AG09309 (cell line): ENCODE data around the gene TBCEL.

ENCODE experiments used
- DNase-seq: peaks from one replicate; pipeline ENCODE4 v3.0.0-alpha.2; 2010; ENCODE audit warnings: low read depth
- H3K4me3 ChIP-seq: 2 replicates; pipeline ENCODE4 v1.5.1; 2011; ENCODE audit warnings: mild to moderate bottlenecking, low read depth, low read length, moderate library complexity; ENCODE audit not compliant: control insufficient read depth
- CTCF ChIP-seq: IDR thresholded peaks from 2 replicates; pipeline ENCODE4 v1.5.1; 2011; ENCODE audit warnings: mild to moderate bottlenecking, low read depth, low read length, inconsistent platforms; ENCODE audit not compliant: insufficient read depth, control insufficient read depth; ENCODE audit errors: missing control alignments

TBCEL gene

DNA sequence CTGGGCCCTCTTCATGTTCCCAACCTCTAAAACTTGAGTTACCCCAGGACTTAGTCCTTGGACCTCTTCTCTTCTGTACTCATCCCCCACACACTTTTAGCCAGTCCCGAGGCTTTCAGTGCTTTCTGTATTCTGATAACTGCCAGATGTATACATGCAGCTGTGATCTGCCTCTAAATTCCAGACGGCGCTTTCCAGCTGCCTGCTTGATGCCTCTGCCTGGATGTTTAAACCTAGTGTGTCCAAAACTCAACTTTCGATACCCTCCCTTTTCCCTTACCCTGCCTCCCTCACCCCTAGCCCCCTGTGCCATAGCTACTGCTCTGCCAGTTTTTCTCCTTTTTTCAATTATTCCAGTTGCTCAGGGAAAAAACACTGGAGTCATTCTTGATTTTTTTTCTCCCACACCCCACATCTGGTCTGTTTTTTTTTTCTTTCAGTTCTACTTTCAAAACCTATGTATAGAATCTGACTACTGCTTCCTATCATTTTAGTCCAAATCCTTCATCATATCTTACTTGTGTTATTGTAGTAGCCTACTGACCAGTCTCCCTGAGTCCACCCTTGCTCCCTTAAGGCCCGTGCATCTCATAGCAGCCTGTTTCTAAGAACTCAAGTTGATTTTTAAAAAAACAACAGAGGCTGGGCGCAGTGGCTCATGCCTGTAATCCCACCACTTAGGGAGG is 44.2 kb downstream of the TBCEL start:
- no peak for TF ChIP-seq CTCF
- DNase-seq: no peak

GRCh38 chr11:121068787-121069186 is 44.9 kb downstream of the TBCEL start:
- no peak for DNase-seq
- no peak for TF ChIP-seq CTCF
- no peak overlapping the region for H3K4me3 ChIP-seq

More for the DNA sequence above, 44.2 kb downstream of the TBCEL start:
- H3K4me3 ChIP-seq: no peak overlapping the region

- DNase-seq: no peak
- no peak overlapping the region for H3K4me3 ChIP-seq
- TF ChIP-seq CTCF: no peak
These were observed 47.3 kb downstream of the TBCEL start for GRCh38 chr11:121070951-121071845.

DNA sequence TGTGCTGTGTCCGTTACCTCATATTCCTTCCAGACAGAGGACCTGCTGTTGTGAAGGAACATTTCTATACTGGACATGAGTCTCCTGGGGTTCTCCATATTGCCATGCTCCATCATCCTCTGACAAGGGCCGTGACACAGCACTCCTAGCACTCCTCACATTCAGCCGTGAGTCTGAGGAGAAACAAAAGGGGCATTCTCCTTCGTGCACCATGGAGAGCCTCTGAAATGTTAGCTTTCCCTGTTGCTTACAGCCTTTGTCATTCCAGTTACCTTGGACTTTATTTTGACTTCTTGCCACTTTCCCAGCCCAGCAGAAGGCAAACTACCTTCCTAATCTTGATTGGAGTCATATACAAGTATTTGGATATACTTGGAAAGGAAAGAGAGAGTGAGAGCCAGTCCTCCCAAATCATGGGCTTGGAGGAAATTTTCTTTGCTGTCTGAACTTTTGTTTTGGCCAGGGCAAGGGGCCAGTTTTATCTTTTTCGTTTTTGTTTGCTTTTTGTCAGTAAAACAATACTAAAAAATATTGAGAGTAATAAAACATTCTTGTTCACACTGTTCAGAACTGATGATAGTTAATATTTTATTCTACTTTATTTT is 48.0 kb downstream of the TBCEL start:
- no peak overlapping the region for H3K4me3 ChIP-seq
- no peak for DNase-seq
- no peak for TF ChIP-seq CTCF

DNA sequence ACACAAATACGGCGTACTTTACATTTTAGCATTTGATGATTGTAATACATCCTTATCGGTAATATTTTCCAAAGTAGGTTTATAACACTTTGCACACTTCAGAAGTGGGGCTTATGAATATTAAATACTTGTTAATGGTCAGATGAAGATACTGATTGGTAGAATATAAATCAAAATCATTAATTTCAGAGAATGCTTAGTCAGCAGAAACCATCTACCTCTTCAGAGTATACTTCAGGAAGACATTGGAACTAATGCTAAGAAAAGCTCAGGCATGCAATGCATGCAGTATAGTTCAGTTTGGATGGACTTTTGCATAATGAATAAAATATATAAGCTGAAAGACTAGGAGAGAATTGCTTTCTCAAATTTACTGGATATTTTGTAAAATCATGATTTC is 57.4 kb downstream of the TBCEL start:
- no peak for TF ChIP-seq CTCF
- no peak overlapping the region for H3K4me3 ChIP-seq
- no peak for DNase-seq

DNA sequence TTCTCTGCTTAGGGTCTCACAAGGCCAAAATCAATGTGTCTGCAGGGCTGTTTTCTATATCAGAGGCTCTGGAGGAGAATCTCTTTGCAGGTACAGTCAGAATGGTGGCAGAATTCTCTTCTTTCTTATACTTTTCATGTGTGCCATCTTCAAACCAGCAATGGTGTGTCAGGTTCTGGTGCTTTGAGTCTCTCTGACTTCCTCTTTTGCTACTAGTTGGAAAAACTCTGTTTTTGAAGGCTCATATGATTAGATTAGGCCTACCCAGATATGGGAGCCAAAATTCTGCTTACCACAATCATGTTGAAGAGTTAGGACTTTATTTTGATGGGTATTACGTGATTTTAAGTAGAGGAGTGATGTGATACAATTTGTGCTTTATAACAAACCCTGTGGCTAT is 58.3 kb downstream of the TBCEL start:
- no peak for TF ChIP-seq CTCF
- H3K4me3 ChIP-seq: no peak overlapping the region
- DNase-seq: no peak
